GM21528 (cell line): Measurements from ENCODE around the gene CEPT1.

Experiments
- ATAC-seq: cut with Tn5 transposase; IDR thresholded peaks from one replicate; pipeline ENCODE4 v1.9.1; 2021; ENCODE audit warnings: mild to moderate bottlenecking, moderate library complexity; ENCODE audit not compliant: unreplicated experiment, low FRiP score

CEPT1 gene

GRCh38 chr1:111225091-111225490, 85.1 kb downstream of the CEPT1 start:
- no peak for ATAC-seq

GRCh38 chr1:111225717-111226400, 85.8 kb downstream of the CEPT1 start:
- no peak for ATAC-seq

GRCh38 chr1:111227434-111227833, 87.4 kb downstream of the CEPT1 start, which contains the start of gene CHI3L2:
Gene CHI3L2 (plus strand): TSS chr1:111227713. CDS start chr1:111227730, 17 bp downstream.
- ATAC-seq: no peak

GRCh38 chr1:111227851-111228747, 88.1 kb downstream of the CEPT1 start:
- no peak for ATAC-seq

GRCh38 chr1:111228748-111229126, 88.7 kb downstream of the CEPT1 start:
- no peak for ATAC-seq

- ATAC-seq: no peak
Measured at GRCh38 chr1:111232134-111232533, 92.1 kb downstream of the CEPT1 start.

- no peak for ATAC-seq
Measured at GRCh38 chr1:111234258-111234657, 94.2 kb downstream of the CEPT1 start.
